WTC11 (cell line): ENCODE measurements around the gene MTURN.

Experiments used
- FOXP4 ChIP-seq: sonication (generic); formaldehyde crosslinking; IDR thresholded peaks from 2 replicates; pipeline ENCODE4 v1.8.0; 2022; ENCODE audit warnings: mild to moderate bottlenecking, missing genetic modification reagents
- GABPB1 ChIP-seq: sonication (generic); formaldehyde crosslinking; IDR thresholded peaks from 2 replicates; pipeline ENCODE4 v1.8.1; 2023; ENCODE audit warnings: mild to moderate bottlenecking, missing genetic modification reagents
- KAT7 ChIP-seq: sonication (generic); formaldehyde crosslinking; IDR thresholded peaks from 2 replicates; pipeline ENCODE4 v1.8.1; 2023; ENCODE audit warnings: missing genetic modification reagents, mild to moderate bottlenecking, borderline replicate concordance
- SOX15 ChIP-seq: fragments of 250-450 bp; sonication (Bioruptor Pico); IDR thresholded peaks from 2 replicates; pipeline ENCODE4 v1.9.0; 2021; ENCODE audit warnings: mild to moderate bottlenecking
- TF ChIP-seq, protein P1 (sequence below): fragments of 200-600 bp; IDR thresholded peaks from 2 replicates; pipeline ENCODE4 v1.8.0; 2022; ENCODE audit warnings: antibody characterized with exemption
- TF ChIP-seq, protein P2 (sequence below): sonication (generic); formaldehyde crosslinking; IDR thresholded peaks from 2 replicates; pipeline ENCODE4 v1.8.1; 2022; ENCODE audit warnings: low read depth, missing genetic modification reagents, borderline replicate concordance

DNA sequence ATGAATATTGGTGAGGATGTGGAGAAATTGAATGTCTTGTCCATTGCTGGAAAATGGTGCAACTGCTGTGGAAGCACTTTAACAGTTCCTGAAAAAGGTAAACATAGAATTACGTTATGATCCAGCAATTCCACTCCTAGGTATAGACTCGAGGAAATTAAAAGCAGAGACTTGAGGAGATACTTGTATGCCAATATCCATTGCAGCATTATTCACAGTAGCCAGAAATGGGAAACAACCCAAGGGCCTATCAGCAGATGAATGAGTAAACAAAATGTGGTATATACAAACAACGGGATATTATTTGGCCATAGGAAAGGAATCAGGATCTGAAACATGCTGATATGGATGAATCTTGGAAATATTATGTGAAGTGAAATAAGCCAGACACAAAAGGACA lies 32.5 kb upstream of the MTURN start:
- TF ChIP-seq, protein P1, sequence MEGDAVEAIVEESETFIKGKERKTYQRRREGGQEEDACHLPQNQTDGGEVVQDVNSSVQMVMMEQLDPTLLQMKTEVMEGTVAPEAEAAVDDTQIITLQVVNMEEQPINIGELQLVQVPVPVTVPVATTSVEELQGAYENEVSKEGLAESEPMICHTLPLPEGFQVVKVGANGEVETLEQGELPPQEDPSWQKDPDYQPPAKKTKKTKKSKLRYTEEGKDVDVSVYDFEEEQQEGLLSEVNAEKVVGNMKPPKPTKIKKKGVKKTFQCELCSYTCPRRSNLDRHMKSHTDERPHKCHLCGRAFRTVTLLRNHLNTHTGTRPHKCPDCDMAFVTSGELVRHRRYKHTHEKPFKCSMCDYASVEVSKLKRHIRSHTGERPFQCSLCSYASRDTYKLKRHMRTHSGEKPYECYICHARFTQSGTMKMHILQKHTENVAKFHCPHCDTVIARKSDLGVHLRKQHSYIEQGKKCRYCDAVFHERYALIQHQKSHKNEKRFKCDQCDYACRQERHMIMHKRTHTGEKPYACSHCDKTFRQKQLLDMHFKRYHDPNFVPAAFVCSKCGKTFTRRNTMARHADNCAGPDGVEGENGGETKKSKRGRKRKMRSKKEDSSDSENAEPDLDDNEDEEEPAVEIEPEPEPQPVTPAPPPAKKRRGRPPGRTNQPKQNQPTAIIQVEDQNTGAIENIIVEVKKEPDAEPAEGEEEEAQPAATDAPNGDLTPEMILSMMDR = no peak
- no peak for TF ChIP-seq SOX15 (CRISPR knock-in tag)
- TF ChIP-seq FOXP4 (CRISPR knock-in tag) = no peak
- TF ChIP-seq, protein P2, sequence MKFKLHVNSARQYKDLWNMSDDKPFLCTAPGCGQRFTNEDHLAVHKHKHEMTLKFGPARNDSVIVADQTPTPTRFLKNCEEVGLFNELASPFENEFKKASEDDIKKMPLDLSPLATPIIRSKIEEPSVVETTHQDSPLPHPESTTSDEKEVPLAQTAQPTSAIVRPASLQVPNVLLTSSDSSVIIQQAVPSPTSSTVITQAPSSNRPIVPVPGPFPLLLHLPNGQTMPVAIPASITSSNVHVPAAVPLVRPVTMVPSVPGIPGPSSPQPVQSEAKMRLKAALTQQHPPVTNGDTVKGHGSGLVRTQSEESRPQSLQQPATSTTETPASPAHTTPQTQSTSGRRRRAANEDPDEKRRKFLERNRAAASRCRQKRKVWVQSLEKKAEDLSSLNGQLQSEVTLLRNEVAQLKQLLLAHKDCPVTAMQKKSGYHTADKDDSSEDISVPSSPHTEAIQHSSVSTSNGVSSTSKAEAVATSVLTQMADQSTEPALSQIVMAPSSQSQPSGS = no peak
- TF ChIP-seq GABPB1 (CRISPR knock-in tag) = no peak
- TF ChIP-seq KAT7 (CRISPR knock-in tag) = no peak
